Cardiac muscle cell (in vitro differentiated cells and primary cell): ENCODE results near the gene CCN2. TPM values are rescaled to one million over a fixed set of nuclear protein-coding genes. Genes with fewer than 3 reads are reported as not detected.

Experiments used
- DNase-seq, 2 donors: peaks; one replicate each; pipeline versions ENCODE4 v3.0.0 to v3.0.0-alpha.2; 2010 to 2017; ENCODE audit warnings: low read depth in 1 of 2, low spot score in 1 of 2
- H3K27ac ChIP-seq: fragments of 200-600 bp; sonication (generic); 2 replicates; pipeline ENCODE4 v1.5.1; 2016
- H3K27me3 ChIP-seq: fragments of 200-600 bp; sonication (generic); 2 replicates; pipeline ENCODE4 v1.6.0; 2016; ENCODE audit warnings: control low read depth
- H3K36me3 ChIP-seq: fragments of 200-600 bp; sonication (generic); 2 replicates; pipeline ENCODE4 v1.5.1; 2016; ENCODE audit warnings: control low read depth
- H3K4me1 ChIP-seq: fragments of 200-600 bp; sonication (generic); 2 replicates; pipeline ENCODE4 v1.8.1; 2017; ENCODE audit warnings: low read depth, mild to moderate bottlenecking, mixed run types
- H3K4me3 ChIP-seq: fragments of 200-600 bp; sonication (generic); 2 replicates; pipeline ENCODE4 v1.5.1; 2016; ENCODE audit warnings: mild to moderate bottlenecking
- H3K9me3 ChIP-seq: fragments of 200-600 bp; sonication (generic); 2 replicates; pipeline ENCODE4 v1.5.1; 2017; ENCODE audit warnings: low read depth, mild to moderate bottlenecking, control low read depth
- CTCF ChIP-seq: IDR thresholded peaks from 2 replicates; pipeline ENCODE4 v1.5.1; 2012; ENCODE audit warnings: low read depth, mild to moderate bottlenecking, low read length
- polyA plus RNA-seq: library from polyadenylated mRNA; unstranded; fragments of >200 nt; fragmentation: Nextera tagmentation; extraction: Ambion mirVana; gene quantifications from 2 replicates; pipeline ENCODE4 v1.2.1, GENCODE V29; 2016
- total RNA-seq: library from RNA; depleted of rRNA; stranded (reverse); fragments of >200 nt; gene quantifications from 2 replicates; pipeline ENCODE4 v1.2.3, GENCODE V29; 2016

CCN2 gene
- total and polyA plus RNA-seq, 2 experiments from 2014 or later = 20.1 to 44.3 TPM

- Histone ChIP-seq H3K4me3 (no peak overlapping the region), H3K27me3 (no peaks in the 10 kb centered on the region), H3K9me3 (no peaks in the 10 kb centered on the region), H3K36me3 (no peaks in the 10 kb centered on the region), H3K27ac (peak overlapping the region; percentile 89), H3K4me1 (peaks cover 18% of the 10 kb centered on the region)
- TF ChIP-seq CTCF = no peak
- no peak for DNase-seq
These were observed 4.0 kb upstream of the CCN2 start for GRCh38 chr6:131955192-131955591.

GRCh38 chr6:131954775-131955107 lies 3.6 kb upstream of the CCN2 start:
- peak overlapping the region; percentile 89 for H3K27ac ChIP-seq
- no peaks in the 10 kb centered on the region for H3K36me3 ChIP-seq
- H3K9me3 ChIP-seq = no peaks in the 10 kb centered on the region
- H3K4me3 ChIP-seq = no peak overlapping the region
- no peaks in the 10 kb centered on the region for H3K27me3 ChIP-seq
- TF ChIP-seq CTCF = no peak
- peak; percentile 75 to 99 for DNase-seq
- peaks cover 18% of the 10 kb centered on the region for H3K4me1 ChIP-seq

GRCh38 chr6:131954059-131954774 lies 3.0 kb upstream of the CCN2 start:
- no peak for TF ChIP-seq CTCF
- Histone ChIP-seq H3K4me3 (no peak overlapping the region), H3K36me3 (no peaks in the 10 kb centered on the region), H3K4me1 (peaks cover 18% of the 10 kb centered on the region), H3K27me3 (no peaks in the 10 kb centered on the region), H3K9me3 (no peaks in the 10 kb centered on the region), H3K27ac (peak overlapping the region; percentile 89)
- peak in 1 of 2 donors; percentile 63 for DNase-seq

GRCh38 chr6:131952886-131953509 lies 1.8 kb upstream of the CCN2 start:
- H3K4me1 ChIP-seq = peaks cover 18% of the 10 kb centered on the region
- H3K36me3 ChIP-seq = no peaks in the 10 kb centered on the region
- no peaks in the 10 kb centered on the region for H3K27me3 ChIP-seq
- TF ChIP-seq CTCF = no peak
- no peak for DNase-seq
- H3K4me3 ChIP-seq = no peak overlapping the region
- H3K27ac ChIP-seq = no peak overlapping the region
- H3K9me3 ChIP-seq = no peaks in the 10 kb centered on the region

- Histone ChIP-seq H3K27ac (peak overlapping the region; percentile 75), H3K36me3 (no peaks in the 10 kb centered on the region), H3K27me3 (no peaks in the 10 kb centered on the region), H3K9me3 (no peaks in the 10 kb centered on the region), H3K4me1 (peaks cover 18% of the 10 kb centered on the region), H3K4me3 (peak overlapping the region; percentile 96)
- no peak for TF ChIP-seq CTCF
- DNase-seq = peak in 1 of 2 donors; percentile 41
These were observed 531 bp upstream of the CCN2 start for GRCh38 chr6:131951576-131952230.
